ENCODE results near the gene SSR3. TPM values are rescaled to one million over a fixed set of nuclear protein-coding genes. Genes with fewer than 3 reads are reported as not detected.

SSR3 gene
- total RNA-seq, 4 donors from 2014 or later, result 134 to 223 (median 176) TPM

- 92 to 97% methylated on average over 5 of the region's 5 CpGs for WGBS, 2 donors
- H3K9me3 ChIP-seq, result no peaks in the 10 kb centered on the region
Observed at GRCh38 chr3:156530980-156531379, 23.9 kb downstream of the SSR3 start.

GRCh38 chr3:156527060-156527459 is 27.9 kb downstream of the SSR3 start:
- TF ChIP-seq CTCF (IDR thresholded peaks at IDR 0.05) (no peak), POLR2A (IDR thresholded peaks at IDR 0.05) (no peak)
- intact Hi-C loops (cut with DNase I), result no loop called here
- WGBS, 2 donors, result 47 to 100% methylated on average over 1 of the region's 1 CpG
- H3K36me3 ChIP-seq, result peaks cover 4 to 6% of the 10 kb centered on the region in 2 donors
- no peaks in the 10 kb centered on the region for H3K9me3 ChIP-seq
- H3K27me3 ChIP-seq, result no peaks in the 10 kb centered on the region
- no peak overlapping the region for H3K27ac ChIP-seq
- no peak overlapping the region for H3K4me3 ChIP-seq (replicated peaks in 1 of 3)
- DNase-seq, result no peak
- no peaks in the 10 kb centered on the region for H3K4me1 ChIP-seq

More at GRCh38 chr3:156530980-156531379, 23.9 kb downstream of the SSR3 start:
- Histone ChIP-seq H3K4me3 (replicated peaks in 1 of 3) (no peak overlapping the region), H3K27ac (no peak overlapping the region), H3K36me3 (peaks cover 4% of the 10 kb centered on the region in 2 donors), H3K27me3 (no peaks in the 10 kb centered on the region), H3K4me1 (peaks cover 9 to 16% of the 10 kb centered on the region in 2 donors)
- no peak for DNase-seq
- intact Hi-C loops (cut with DNase I), result loop anchor here (10.0 kb wide), 1 partner anchor 604 kb away; no protein-coding TSS in a partner anchor
- TF ChIP-seq CTCF (IDR thresholded peaks at IDR 0.05), result no peak
- no peak for TF ChIP-seq POLR2A (IDR thresholded peaks at IDR 0.05)

- H3K9me3 ChIP-seq, result no peaks in the 10 kb centered on the region
- no peaks in the 10 kb centered on the region for H3K4me1 ChIP-seq
- H3K4me3 ChIP-seq (replicated peaks in 1 of 3), result no peak overlapping the region
- peaks cover 2 to 6% of the 10 kb centered on the region in 2 donors for H3K36me3 ChIP-seq
- H3K27ac ChIP-seq, result no peak overlapping the region
- 100% methylated on average over 1 of the region's 1 CpG for WGBS, 2 donors
- no peak for DNase-seq
- TF ChIP-seq CTCF (IDR thresholded peaks at IDR 0.05) (no peak), POLR2A (IDR thresholded peaks at IDR 0.05) (no peak)
- intact Hi-C loops (cut with DNase I), result no loop called here
- no peaks in the 10 kb centered on the region for H3K27me3 ChIP-seq
Observed at GRCh38 chr3:156525808-156526207, 29.1 kb downstream of the SSR3 start.

GRCh38 chr3:156522673-156523072 is 32.2 kb downstream of the SSR3 start:
- 91% methylated on average over 4 of the region's 4 CpGs for WGBS, 2 donors
- H3K4me3 ChIP-seq (replicated peaks in 1 of 3), result no peak overlapping the region
- DNase-seq, result no peak
- no peak overlapping the region for H3K27ac ChIP-seq
- no peak for TF ChIP-seq POLR2A (IDR thresholded peaks at IDR 0.05)
- TF ChIP-seq CTCF (IDR thresholded peaks at IDR 0.05), result no peak
- peaks cover 5 to 9% of the 10 kb centered on the region in 2 donors for H3K4me1 ChIP-seq
- peaks cover 0 to 6% of the 10 kb centered on the region in 2 donors for H3K36me3 ChIP-seq
- intact Hi-C loops (cut with DNase I), result no loop called here
- H3K27me3 ChIP-seq, result no peaks in the 10 kb centered on the region
- H3K9me3 ChIP-seq, result no peaks in the 10 kb centered on the region

GRCh38 chr3:156519758-156520162 is 35.2 kb downstream of the SSR3 start:
- H3K9me3 ChIP-seq, result no peaks in the 10 kb centered on the region
- no peak for TF ChIP-seq POLR2A (IDR thresholded peaks at IDR 0.05)
- no peak for TF ChIP-seq CTCF (IDR thresholded peaks at IDR 0.05)
- WGBS, 2 donors, result 98 to 100% methylated on average over 1 of the region's 1 CpG
- H3K27me3 ChIP-seq, result no peaks in the 10 kb centered on the region
- intact Hi-C loops (cut with DNase I), result loop anchor here (10.0 kb wide), 1 partner anchor 345 kb away; no protein-coding TSS in a partner anchor
- H3K27ac ChIP-seq, result no peak overlapping the region
- H3K36me3 ChIP-seq, result no peaks in the 10 kb centered on the region
- DNase-seq, result no peak
- H3K4me1 ChIP-seq, result peaks cover 5 to 25% of the 10 kb centered on the region in 2 donors
- H3K4me3 ChIP-seq (replicated peaks in 1 of 3), result no peak overlapping the region

All from thyroid gland (tissue), 4 donors.